ENCODE results near the gene RDH13. TPM values are rescaled to one million over a fixed set of nuclear protein-coding genes. Genes with fewer than 3 reads are reported as not detected.
"Not testable (repeated sequence)": the region's sequence is repeated elsewhere in the genome, so short reads cannot be mapped to it uniquely, and the experiment has no call there.

RDH13 gene
- total RNA-seq, 5 donors from 2014 or later (not counting 1 experiment from before 2014, with no cell fraction given) = 12.4 to 35.8 (median 21.6) TPM

- no peak for ATAC-seq (replicated peaks in 1 of 4)
- WGBS (ENCODE audit: insufficient coverage) = 89% methylated on average over 7 of the region's 11 CpGs
- DNase-seq = no peak
- Mint-ChIP-seq H3K36me3 (peaks cover 16% of the 10 kb centered on the region), H3K4me1 (peaks cover 21 to 23% (median 22%) of the 10 kb centered on the region in 3 donors), H3K27me3 (no peaks in the 10 kb centered on the region), H3K4me3 (peak overlapping the region; percentile 22 to 74 (median 71)), H3K9me3 (no peaks in the 10 kb centered on the region), H3K27ac (no peak overlapping the region)
- CTCF ChIA-PET = no interaction called here
- H3K27ac ChIP-seq (ENCODE audit: low read length) = no peak overlapping the region
- H3K36me3 ChIP-seq (ENCODE audit: control insufficient read depth in 2 of 2, extremely low read depth in 1 of 2, insufficient read depth in 1 of 2, low read length in 1 of 2) = peaks cover 10 to 38% of the 10 kb centered on the region in 2 donors
- peaks cover 11 to 21% of the 10 kb centered on the region in 2 experiments for H3K4me1 ChIP-seq (ENCODE audit: control insufficient read depth in 1 of 2, extremely low read depth in 1 of 2, insufficient read depth in 2 of 2, low read length in 2 of 2)
- POLR2A ChIA-PET = no interaction called here
- H3K4me3 ChIP-seq (ENCODE audit: control insufficient read depth in 1 of 2, extremely low read depth in 1 of 2, low read length in 1 of 2) = no peak overlapping the region
- no peaks in the 10 kb centered on the region for H3K27me3 ChIP-seq (replicated peaks in 1 of 2; ENCODE audit: control insufficient read depth in 2 of 2, extremely low read depth in 1 of 2, insufficient read depth in 2 of 2, low read length in 1 of 2)
- H3K9me3 ChIP-seq = no peaks in the 10 kb centered on the region
Observed at GRCh38 chr19:55042688-55043087, 20.3 kb downstream of the RDH13 start.

DNA sequence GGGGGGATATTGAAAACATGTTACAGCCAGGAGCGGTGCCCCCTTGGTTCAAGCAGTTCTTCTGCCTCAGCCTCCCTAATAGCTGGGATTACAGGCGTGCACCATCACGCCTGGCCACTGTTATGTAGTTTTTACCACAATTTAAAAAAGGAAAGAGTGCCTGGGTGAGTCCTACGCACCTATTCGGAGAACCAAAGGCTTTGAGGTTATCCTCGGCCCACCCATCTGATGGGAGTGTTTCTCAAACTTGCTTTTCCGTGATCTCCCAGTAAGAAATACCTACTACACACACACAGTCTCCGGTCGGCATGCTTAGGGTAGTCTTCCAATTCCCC lies 20.6 kb downstream of the RDH13 start:
- H3K4me1 Mint-ChIP-seq = peaks cover 21 to 23% (median 22%) of the 10 kb centered on the region in 3 donors
- Histone ChIP-seq H3K27ac (ENCODE audit: low read length) (no peak overlapping the region), H3K4me3 (ENCODE audit: control insufficient read depth in 1 of 2, extremely low read depth in 1 of 2, low read length in 1 of 2) (peak overlapping the region in 1 of 2 donors; percentile 64), H3K27me3 (replicated peaks in 1 of 2; ENCODE audit: control insufficient read depth in 2 of 2, extremely low read depth in 1 of 2, insufficient read depth in 2 of 2, low read length in 1 of 2) (no peaks in the 10 kb centered on the region), H3K4me1 (ENCODE audit: control insufficient read depth in 1 of 2, extremely low read depth in 1 of 2, insufficient read depth in 2 of 2, low read length in 2 of 2) (peaks cover 11 to 21% of the 10 kb centered on the region in 2 experiments), H3K9me3 (no peaks in the 10 kb centered on the region), H3K36me3 (ENCODE audit: control insufficient read depth in 2 of 2, extremely low read depth in 1 of 2, insufficient read depth in 1 of 2, low read length in 1 of 2) (peaks cover 10 to 35% of the 10 kb centered on the region in 2 donors)
- POLR2A ChIA-PET = no interaction called here
- peak overlapping the region in 1 of 2 donors; percentile 18 for H3K27ac Mint-ChIP-seq
- no peaks in the 10 kb centered on the region for H3K9me3 Mint-ChIP-seq
- H3K4me3 Mint-ChIP-seq = peak overlapping the region; percentile 37 to 74 (median 71)
- DNase-seq (no peak), ATAC-seq (replicated peaks in 1 of 4) (no peak)
- H3K36me3 Mint-ChIP-seq = peaks cover 13% of the 10 kb centered on the region
- 41% methylated on average over 3 of the region's 9 CpGs for WGBS (ENCODE audit: insufficient coverage)
- CTCF ChIA-PET = no interaction called here
- no peaks in the 10 kb centered on the region for H3K27me3 Mint-ChIP-seq

- ChIA-PET POLR2A (no interaction called here), CTCF (no interaction called here)
- Mint-ChIP-seq H3K9me3 (no peaks in the 10 kb centered on the region), H3K27me3 (no peaks in the 10 kb centered on the region), H3K4me3 (peak overlapping the region; percentile 37 to 74 (median 71)), H3K27ac (peak overlapping the region; percentile 18 to 78), H3K4me1 (peaks cover 21 to 23% (median 22%) of the 10 kb centered on the region in 3 donors), H3K36me3 (peaks cover 13% of the 10 kb centered on the region)
- ATAC-seq (replicated peaks in 1 of 4) (peak; percentile 59 to 72 (median 66)), DNase-seq (peak in 9 of 35 experiments; percentile 12 to 24 (median 20))
- Histone ChIP-seq H3K27ac (ENCODE audit: low read length) (no peak overlapping the region), H3K4me1 (ENCODE audit: control insufficient read depth in 1 of 2, extremely low read depth in 1 of 2, insufficient read depth in 2 of 2, low read length in 2 of 2) (peaks cover 11 to 21% of the 10 kb centered on the region in 2 experiments), H3K4me3 (ENCODE audit: control insufficient read depth in 1 of 2, extremely low read depth in 1 of 2, low read length in 1 of 2) (peak overlapping the region in 1 of 2 donors; percentile 64), H3K9me3 (no peaks in the 10 kb centered on the region), H3K36me3 (ENCODE audit: control insufficient read depth in 2 of 2, extremely low read depth in 1 of 2, insufficient read depth in 1 of 2, low read length in 1 of 2) (peaks cover 10 to 29% of the 10 kb centered on the region in 2 donors), H3K27me3 (replicated peaks in 1 of 2; ENCODE audit: control insufficient read depth in 2 of 2, extremely low read depth in 1 of 2, insufficient read depth in 2 of 2, low read length in 1 of 2) (no peaks in the 10 kb centered on the region)
- WGBS (ENCODE audit: insufficient coverage) = 37% methylated on average over 22 of the region's 30 CpGs
Observed at GRCh38 chr19:55041627-55042343, 21.2 kb downstream of the RDH13 start.

DNA sequence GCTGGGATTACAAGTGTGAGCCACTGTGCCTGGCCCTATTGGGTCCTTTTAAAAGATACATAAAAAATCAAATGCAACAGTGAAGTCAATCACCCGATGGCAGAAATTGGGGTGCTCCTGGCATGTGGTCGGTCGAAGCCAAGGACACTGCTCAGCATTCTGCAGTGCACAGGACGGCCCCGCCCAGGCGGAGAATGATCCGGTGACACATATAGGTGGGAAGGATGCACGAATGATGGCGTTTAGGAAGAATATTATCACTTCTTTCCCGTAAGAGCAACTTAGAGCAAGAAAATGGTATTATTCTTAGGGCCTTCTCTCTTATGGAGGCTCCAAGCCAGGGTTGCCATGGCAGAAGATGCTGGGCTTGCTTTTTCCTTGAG lies 21.7 kb downstream of the RDH13 start:
- Mint-ChIP-seq H3K4me3 (peak overlapping the region in 2 of 3 donors; percentile 71 to 74), H3K27ac (peak overlapping the region in 1 of 2 donors; percentile 78), H3K4me1 (peaks cover 21 to 23% (median 22%) of the 10 kb centered on the region in 3 donors), H3K36me3 (peaks cover 10% of the 10 kb centered on the region), H3K27me3 (no peaks in the 10 kb centered on the region), H3K9me3 (no peaks in the 10 kb centered on the region)
- DNase-seq (no peak), ATAC-seq (replicated peaks in 1 of 4) (no peak)
- Histone ChIP-seq H3K36me3 (ENCODE audit: control insufficient read depth in 2 of 2, extremely low read depth in 1 of 2, insufficient read depth in 1 of 2, low read length in 1 of 2) (peaks cover 10 to 24% of the 10 kb centered on the region in 2 donors), H3K27me3 (replicated peaks in 1 of 2; ENCODE audit: control insufficient read depth in 2 of 2, extremely low read depth in 1 of 2, insufficient read depth in 2 of 2, low read length in 1 of 2) (no peaks in the 10 kb centered on the region), H3K27ac (ENCODE audit: low read length) (no peak overlapping the region), H3K4me1 (ENCODE audit: control insufficient read depth in 1 of 2, extremely low read depth in 1 of 2, insufficient read depth in 2 of 2, low read length in 2 of 2) (peaks cover 11 to 21% of the 10 kb centered on the region in 2 experiments), H3K9me3 (no peaks in the 10 kb centered on the region), H3K4me3 (ENCODE audit: control insufficient read depth in 1 of 2, extremely low read depth in 1 of 2, low read length in 1 of 2) (peak overlapping the region in 1 of 2 donors; percentile 64)
- ChIA-PET CTCF (no interaction called here), POLR2A (no interaction called here)
- 86% methylated on average over 6 of the region's 10 CpGs for WGBS (ENCODE audit: insufficient coverage)

DNA sequence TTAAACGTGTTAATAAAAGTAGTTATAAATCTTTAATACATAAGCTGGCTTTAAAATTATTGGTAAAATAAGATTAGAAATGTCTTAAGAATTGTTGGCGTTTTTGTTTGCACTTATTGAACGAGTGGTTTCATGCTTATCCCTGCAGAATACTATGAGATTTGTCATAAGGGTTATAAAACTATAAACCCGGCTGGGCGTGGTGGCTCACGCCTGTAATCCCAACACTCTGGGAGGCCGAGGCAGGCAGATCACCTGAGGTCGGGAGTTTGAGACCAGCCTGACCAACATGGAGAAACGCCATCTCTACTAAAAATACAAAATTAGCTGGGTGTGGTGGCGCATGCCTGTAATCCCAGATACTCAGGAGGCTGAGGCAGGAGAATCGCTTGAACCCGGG lies 22.3 kb downstream of the RDH13 start:
- 100% methylated on average over 1 of the region's 12 CpGs for WGBS (ENCODE audit: insufficient coverage)
- Histone ChIP-seq H3K4me1 (ENCODE audit: control insufficient read depth in 1 of 2, extremely low read depth in 1 of 2, insufficient read depth in 2 of 2, low read length in 2 of 2) (peaks cover 11 to 21% of the 10 kb centered on the region in 2 experiments), H3K36me3 (ENCODE audit: control insufficient read depth in 2 of 2, extremely low read depth in 1 of 2, insufficient read depth in 1 of 2, low read length in 1 of 2) (peaks cover 10 to 21% of the 10 kb centered on the region in 2 donors)
- H3K27me3 ChIP-seq (replicated peaks in 1 of 2; ENCODE audit: control insufficient read depth in 2 of 2, extremely low read depth in 1 of 2, insufficient read depth in 2 of 2, low read length in 1 of 2); H3K4me3 ChIP-seq (ENCODE audit: control insufficient read depth in 1 of 2, extremely low read depth in 1 of 2, low read length in 1 of 2); H3K27ac Mint-ChIP-seq; ATAC-seq (replicated peaks in 1 of 4); H3K9me3 ChIP-seq; DNase-seq; H3K27ac ChIP-seq (ENCODE audit: low read length); H3K27me3 Mint-ChIP-seq; H3K9me3 Mint-ChIP-seq; CTCF ChIA-PET; H3K36me3 Mint-ChIP-seq: not testable (repeated sequence)
- Mint-ChIP-seq H3K4me3 (peak overlapping the region in 1 of 3 donors; percentile 71), H3K4me1 (peaks cover 21 to 23% (median 22%) of the 10 kb centered on the region in 3 donors)
- POLR2A ChIA-PET = interaction anchor here in 1 of 2 donors (0.6 kb wide), 1 partner anchor 83 kb away, joined by 4 read pairs; no protein-coding TSS in a partner anchor

- not testable (repeated sequence) for ATAC-seq (replicated peaks in 1 of 4)
Observed at GRCh38 chr19:55037603-55038002, 25.3 kb downstream of the RDH13 start.

More at GRCh38 chr19:55037603-55038002, 25.3 kb downstream of the RDH13 start:
- H3K9me3 ChIP-seq; H3K4me3 ChIP-seq (ENCODE audit: control insufficient read depth in 1 of 2, extremely low read depth in 1 of 2, low read length in 1 of 2); CTCF ChIA-PET; POLR2A ChIA-PET; H3K27me3 Mint-ChIP-seq; H3K4me3 Mint-ChIP-seq; H3K36me3 Mint-ChIP-seq; H3K27ac ChIP-seq (ENCODE audit: low read length); H3K27me3 ChIP-seq (replicated peaks in 1 of 2; ENCODE audit: control insufficient read depth in 2 of 2, extremely low read depth in 1 of 2, insufficient read depth in 2 of 2, low read length in 1 of 2); H3K27ac Mint-ChIP-seq; DNase-seq; H3K9me3 Mint-ChIP-seq; H3K36me3 ChIP-seq (ENCODE audit: control insufficient read depth in 2 of 2, extremely low read depth in 1 of 2, insufficient read depth in 1 of 2, low read length in 1 of 2): not testable (repeated sequence)
- 100% methylated on average over 2 of the region's 6 CpGs for WGBS (ENCODE audit: insufficient coverage)
- peaks cover 11 to 17% of the 10 kb centered on the region in 2 experiments for H3K4me1 ChIP-seq (ENCODE audit: control insufficient read depth in 1 of 2, extremely low read depth in 1 of 2, insufficient read depth in 2 of 2, low read length in 2 of 2)
- peaks cover 16 to 21% (median 18%) of the 10 kb centered on the region in 3 donors for H3K4me1 Mint-ChIP-seq
